CD4-positive, alpha-beta T cell treated with Interleukin-2 at 100 ng/mL for 4 hours (primary cell): ENCODE data around the gene SUCLG2.
"Not testable (repeated sequence)": the region's sequence is repeated elsewhere in the genome, so short reads cannot be mapped to it uniquely, and the experiment has no call there.

ENCODE experiments used
- DNase-seq: peaks from one replicate; pipeline ENCODE4 v3.0.0-alpha.2; 2020; ENCODE audit warnings: low spot score

Gene SUCLG2

GRCh38 chr3:67609709-67610108 lies 44.7 kb downstream of the SUCLG2 start:
- DNase-seq = no peak

GRCh38 chr3:67608034-67608433 lies 46.4 kb downstream of the SUCLG2 start:
- DNase-seq = no peak

- no peak for DNase-seq
These were observed 49.0 kb downstream of the SUCLG2 start for GRCh38 chr3:67605377-67605776.

GRCh38 chr3:67602816-67603215 lies 51.6 kb downstream of the SUCLG2 start:
- DNase-seq = no peak

- peak; percentile 41 for DNase-seq
These were observed 52.3 kb downstream of the SUCLG2 start for GRCh38 chr3:67601919-67602608.

GRCh38 chr3:67601385-67601784 lies 53.0 kb downstream of the SUCLG2 start:
- DNase-seq = no peak

- DNase-seq = no peak
These were observed 54.6 kb downstream of the SUCLG2 start for GRCh38 chr3:67599821-67600220.

- no peak for DNase-seq
These were observed 55.4 kb downstream of the SUCLG2 start for GRCh38 chr3:67598814-67599556.

- no peak for DNase-seq
These were observed 59.0 kb downstream of the SUCLG2 start for GRCh38 chr3:67595424-67595823.

- no peak for DNase-seq
These were observed 60.6 kb downstream of the SUCLG2 start for GRCh38 chr3:67593761-67594234.

GRCh38 chr3:67592057-67592456 lies 62.4 kb downstream of the SUCLG2 start:
- no peak for DNase-seq

GRCh38 chr3:67587811-67588210 lies 66.6 kb downstream of the SUCLG2 start:
- no peak for DNase-seq

GRCh38 chr3:67587301-67587700 lies 67.1 kb downstream of the SUCLG2 start:
- no peak for DNase-seq

- not testable (repeated sequence) for DNase-seq
These were observed 69.8 kb downstream of the SUCLG2 start for GRCh38 chr3:67584608-67585007.

GRCh38 chr3:67580430-67581000 lies 73.9 kb downstream of the SUCLG2 start:
- DNase-seq = no peak

GRCh38 chr3:67578416-67578815 lies 76.0 kb downstream of the SUCLG2 start:
- DNase-seq = no peak

GRCh38 chr3:67576441-67576840 lies 78.0 kb downstream of the SUCLG2 start:
- DNase-seq = no peak

GRCh38 chr3:67569324-67569723 lies 85.1 kb downstream of the SUCLG2 start:
- no peak for DNase-seq

GRCh38 chr3:67567893-67568292 lies 86.5 kb downstream of the SUCLG2 start:
- DNase-seq = no peak

- no peak for DNase-seq
These were observed 89.4 kb downstream of the SUCLG2 start for GRCh38 chr3:67564973-67565372.

- DNase-seq = no peak
These were observed 90.4 kb downstream of the SUCLG2 start for GRCh38 chr3:67564008-67564407.

- DNase-seq = no peak
These were observed 92.6 kb downstream of the SUCLG2 start for GRCh38 chr3:67561667-67562394.
